Spinal cord (tissue), 4 donors: ENCODE measurements around the gene DARS1. TPM values are rescaled to one million over a fixed set of nuclear protein-coding genes. Genes with fewer than 3 reads are reported as not detected.

Experiments used
- polyA plus RNA-seq, 2 donors: library from polyadenylated mRNA; unstranded; fragments of 120-200 nt; gene quantifications; one replicate each; pipeline ENCODE4 v1.2.1, GENCODE V29; 2013; ENCODE audit not compliant: insufficient read length in 2 of 2
- total RNA-seq, 2 donors: library from RNA; depleted of rRNA in 1 of 2; stranded (reverse); fragments of 120-200 nt in 1 of 2; fragments of >200 nt in 1 of 2; gene quantifications; one replicate each; pipeline versions ENCODE4 v1.2.3 to v1.2.4, GENCODE V29; 2013 to 2014

Gene DARS1
- total and polyA plus RNA-seq, 4 donors = 75.6 to 115 (median 95.5) TPM

Other genes starting within 250 kb of the DARS1 start
- 100 to 1,000 TPM in 1 of 2 donors, 10 to 100 TPM in 1; 79.0 to 102 TPM for gene UBXN4, start 243.8 kb downstream of the DARS1 start, total RNA-seq
- gene UBXN4, start 243.8 kb downstream of the DARS1 start, polyA plus RNA-seq = 100 to 1,000 TPM; 101 to 112 TPM
- gene LCT, start 148.4 kb downstream of the DARS1 start, total RNA-seq = under 1 TPM; 0.06 to 0.10 TPM
- under 1 TPM; 0.06 to 0.08 TPM for gene LCT, start 148.4 kb downstream of the DARS1 start, polyA plus RNA-seq
- 10 to 100 TPM; 19.2 to 20.8 TPM for gene MCM6, start 109.2 kb downstream of the DARS1 start, total RNA-seq
- 10 to 100 TPM; 30.9 to 33.8 TPM for gene MCM6, start 109.2 kb downstream of the DARS1 start, polyA plus RNA-seq
- gene CXCR4, start 132.5 kb upstream of the DARS1 start, total RNA-seq = 10 to 100 TPM; 19.2 to 52.3 TPM
- 10 to 100 TPM; 43.9 to 60.3 TPM for gene CXCR4, start 132.5 kb upstream of the DARS1 start, polyA plus RNA-seq